Thyroid gland (tissue), 4 donors: ENCODE measurements around the gene ADAP1. TPM values are rescaled to one million over a fixed set of nuclear protein-coding genes. Genes with fewer than 3 reads are reported as not detected.
"Not testable (repeated sequence)": the region's sequence is repeated elsewhere in the genome, so short reads cannot be mapped to it uniquely, and the experiment has no call there.

Source experiments
- DNase-seq, 2 donors: peaks; one replicate each; pipeline ENCODE4 v3.0.0-alpha.2; 2019
- H3K27ac ChIP-seq, 3 donors: fragments of 200-600 bp; sonication (generic); 1 replicate in 2 of 3; 2 replicates in 1 of 3; pipeline ENCODE4 v1.5.1; 2016 to 2019; ENCODE audit warnings: mild to moderate bottlenecking in 1 of 3, moderate library complexity in 1 of 3
- H3K27me3 ChIP-seq: fragments of 200-600 bp; sonication (generic); one replicate; pipeline ENCODE4 v1.5.1; 2019
- H3K36me3 ChIP-seq, 2 donors: fragments of 200-600 bp; sonication (generic); one replicate each; pipeline ENCODE4 v1.5.1; 2016 to 2019
- H3K4me1 ChIP-seq, 2 donors: fragments of 200-600 bp; sonication (generic); one replicate each; pipeline ENCODE4 v1.5.1; 2017 to 2019
- H3K4me3 ChIP-seq, 3 donors: fragments of 200-600 bp; sonication (generic); replicated peaks in 1 of 3; 1 replicate in 2 of 3; 2 replicates in 1 of 3; pipeline ENCODE4 v1.5.1; 2016; ENCODE audit warnings: mild to moderate bottlenecking in 1 of 3
- H3K9me3 ChIP-seq: fragments of 200-600 bp; sonication (generic); one replicate; pipeline ENCODE4 v1.5.1; 2017
- POLR2A ChIP-seq, 2 donors: fragments of 450-650 bp; IDR thresholded peaks; one replicate each; pipeline ENCODE4 v1.6.1; 2017; ENCODE audit warnings: antibody characterized with exemption in 2 of 2, mild to moderate bottlenecking in 2 of 2, moderate library complexity in 1 of 2
- WGBS, 2 donors: methylation state at CpG; one replicate each; pipeline ENCODE4 v1.1.5; 2017; 5-methylcytosine and 5-hydroxymethylcytosine counted together
- intact Hi-C: fragments of 100-400 bp; cut with DNase I; formaldehyde crosslinking; loops from one replicate; pipeline ENCODE4 v1.15.1; 2023
- total RNA-seq, 4 donors: library from RNA; depleted of rRNA; stranded (reverse); fragments of >200 nt; gene quantifications; one replicate each; pipeline ENCODE4 v1.2.3, GENCODE V29; 2016
- TF ChIP-seq, protein P1 (sequence below), 6 experiments: fragments of 200-600 bp in 3 of 6; fragments of 450-650 bp in 3 of 6; sonication (generic) in 3 of 6; IDR thresholded peaks; one replicate each; pipeline ENCODE4 v1.5.1; 2016 to 2019; ENCODE audit warnings: antibody characterized with exemption in 6 of 6, mild to moderate bottlenecking in 2 of 6, inconsistent platforms in 1 of 6, moderate library complexity in 1 of 6

The ADAP1 gene
- total RNA-seq, 4 donors from 2014 or later = 11.7 to 29.9 (median 23.4) TPM

DNA sequence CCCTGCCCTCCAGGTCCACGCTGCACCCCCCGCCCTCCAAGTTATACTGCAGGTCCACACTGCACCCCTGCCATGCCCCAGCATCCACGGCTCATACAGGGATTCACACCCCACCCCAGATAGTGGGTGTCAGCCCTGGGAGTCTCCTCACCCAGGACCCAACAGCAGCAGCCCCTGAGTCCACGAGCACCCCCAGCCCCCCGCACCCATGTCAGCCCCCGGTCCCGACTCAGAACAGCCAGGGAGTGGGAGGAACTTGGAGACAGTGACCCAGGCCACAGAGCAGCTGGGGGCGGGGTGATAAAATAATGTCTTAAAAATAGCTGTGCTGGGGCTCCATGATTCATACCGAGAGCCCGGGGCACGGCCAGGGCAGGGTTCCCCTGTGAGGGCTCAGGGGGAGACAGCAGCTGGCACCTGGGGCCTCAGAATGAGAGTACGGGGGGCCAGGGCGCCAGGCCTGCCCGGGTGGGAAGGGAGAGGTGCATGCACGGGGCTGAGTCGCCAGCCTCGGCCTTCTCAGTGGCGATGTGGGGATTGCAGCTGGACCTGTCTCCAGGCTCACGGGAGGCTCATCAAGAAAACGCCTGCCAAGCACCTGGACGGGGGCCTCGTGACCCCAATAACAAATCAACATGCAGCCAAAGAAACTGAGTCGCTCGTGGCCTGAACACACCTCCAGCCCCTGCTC is 29.8 kb downstream of the ADAP1 start:
- intact Hi-C loops = no loop called here
- 74 to 76% methylated on average over 20 to 21 of the region's 24 CpGs for WGBS, 2 donors
- Histone ChIP-seq H3K9me3 (no peaks in the 10 kb centered on the region), H3K4me1 (peaks cover 0 to 3% of the 10 kb centered on the region in 2 donors), H3K27ac (no peak overlapping the region), H3K4me3 (no peak overlapping the region), H3K27me3 (no peaks in the 10 kb centered on the region), H3K36me3 (no peaks in the 10 kb centered on the region)
- TF ChIP-seq POLR2A (IDR thresholded peaks at IDR 0.05) = no peak
- TF ChIP-seq, protein P1, sequence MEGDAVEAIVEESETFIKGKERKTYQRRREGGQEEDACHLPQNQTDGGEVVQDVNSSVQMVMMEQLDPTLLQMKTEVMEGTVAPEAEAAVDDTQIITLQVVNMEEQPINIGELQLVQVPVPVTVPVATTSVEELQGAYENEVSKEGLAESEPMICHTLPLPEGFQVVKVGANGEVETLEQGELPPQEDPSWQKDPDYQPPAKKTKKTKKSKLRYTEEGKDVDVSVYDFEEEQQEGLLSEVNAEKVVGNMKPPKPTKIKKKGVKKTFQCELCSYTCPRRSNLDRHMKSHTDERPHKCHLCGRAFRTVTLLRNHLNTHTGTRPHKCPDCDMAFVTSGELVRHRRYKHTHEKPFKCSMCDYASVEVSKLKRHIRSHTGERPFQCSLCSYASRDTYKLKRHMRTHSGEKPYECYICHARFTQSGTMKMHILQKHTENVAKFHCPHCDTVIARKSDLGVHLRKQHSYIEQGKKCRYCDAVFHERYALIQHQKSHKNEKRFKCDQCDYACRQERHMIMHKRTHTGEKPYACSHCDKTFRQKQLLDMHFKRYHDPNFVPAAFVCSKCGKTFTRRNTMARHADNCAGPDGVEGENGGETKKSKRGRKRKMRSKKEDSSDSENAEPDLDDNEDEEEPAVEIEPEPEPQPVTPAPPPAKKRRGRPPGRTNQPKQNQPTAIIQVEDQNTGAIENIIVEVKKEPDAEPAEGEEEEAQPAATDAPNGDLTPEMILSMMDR (IDR thresholded peaks at IDR 0.05) = no peak
- no peak for DNase-seq

DNA sequence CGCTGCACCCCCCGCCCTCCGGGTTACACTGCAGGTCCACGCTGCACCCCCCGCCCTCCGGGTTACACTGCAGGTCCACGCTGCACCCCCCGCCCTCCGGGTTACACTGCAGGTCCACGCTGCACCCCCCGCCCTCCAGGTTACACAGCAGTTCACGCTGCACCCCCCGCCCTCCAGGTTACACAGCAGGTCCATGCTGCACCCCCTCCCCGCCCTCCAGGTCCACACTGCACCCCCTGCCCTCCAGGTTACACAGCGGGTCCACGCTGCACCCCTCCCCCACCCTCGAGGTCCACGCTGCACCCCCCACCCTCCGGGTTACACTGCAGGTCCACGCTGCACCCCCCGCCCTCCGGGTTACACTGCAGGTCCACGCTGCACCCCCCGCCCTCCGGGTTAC is 30.4 kb downstream of the ADAP1 start:
- intact Hi-C loops, H3K4me3 ChIP-seq: not testable (repeated sequence)

DNA sequence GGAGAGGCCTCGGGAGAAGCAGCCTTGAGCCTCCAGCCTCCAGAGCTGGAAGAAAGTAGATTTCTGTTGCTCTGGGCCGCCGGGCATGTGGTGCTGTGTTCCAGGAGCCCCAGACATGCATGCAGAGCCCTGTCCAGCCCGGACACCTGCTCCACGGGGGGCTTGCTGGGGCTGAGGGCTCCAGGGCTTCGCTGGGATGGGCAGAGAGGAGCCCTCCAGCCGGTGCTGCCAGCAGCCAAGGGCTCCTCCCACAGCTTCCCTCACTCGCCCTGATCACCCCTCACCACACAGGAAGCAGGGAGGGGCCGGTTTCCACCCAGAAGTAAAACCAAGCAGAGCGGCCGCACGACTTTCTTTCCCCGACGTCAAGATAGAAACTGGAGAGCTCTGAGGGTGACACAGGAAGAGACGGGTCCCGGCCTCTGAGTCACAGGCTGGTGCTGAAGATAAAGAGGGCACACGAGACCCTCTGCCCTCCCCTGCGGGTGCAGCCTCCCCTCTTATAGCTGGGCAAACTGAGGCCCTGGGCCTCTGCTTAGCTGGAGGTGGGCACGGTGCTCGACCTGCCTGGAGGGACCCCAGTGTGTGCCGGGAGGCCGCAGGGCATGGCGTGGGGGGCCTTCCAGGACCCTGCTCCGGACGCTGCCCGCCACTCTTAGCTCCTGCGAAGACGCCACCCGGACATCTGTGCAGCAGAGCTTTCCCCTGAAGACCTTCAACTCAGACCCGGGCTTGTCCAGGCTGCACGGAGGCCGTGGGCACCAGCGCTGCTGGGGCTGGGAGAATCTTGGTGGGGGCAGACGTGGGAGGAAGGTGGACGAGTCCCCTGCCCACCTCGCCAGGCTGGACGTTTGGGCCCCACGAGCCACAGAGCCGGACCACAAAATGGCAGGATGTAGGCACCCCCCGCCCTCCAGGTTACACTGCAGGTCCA is 31.1 kb downstream of the ADAP1 start:
- no peaks in the 10 kb centered on the region for H3K9me3 ChIP-seq
- no peak overlapping the region for H3K4me3 ChIP-seq
- peaks cover 0 to 3% of the 10 kb centered on the region in 2 donors for H3K4me1 ChIP-seq
- H3K27ac ChIP-seq = no peak overlapping the region
- 71 to 80% methylated on average over 33 to 35 of the region's 40 CpGs for WGBS, 2 donors
- H3K27me3 ChIP-seq = no peaks in the 10 kb centered on the region
- no peak for TF ChIP-seq POLR2A (IDR thresholded peaks at IDR 0.05)
- TF ChIP-seq, protein P1 (IDR thresholded peaks at IDR 0.05) = no peak
- no peaks in the 10 kb centered on the region for H3K36me3 ChIP-seq
- DNase-seq = peak; percentile 32 to 39
- intact Hi-C loops = no loop called here

More for the DNA sequence above, 30.4 kb downstream of the ADAP1 start:
- not testable (repeated sequence) for H3K36me3 ChIP-seq, DNase-seq, H3K27ac ChIP-seq, H3K27me3 ChIP-seq, H3K4me1 ChIP-seq, H3K9me3 ChIP-seq
- 86% methylated on average over 8 of the region's 25 CpGs; no CpG with 5 or more reads in 1 of the 2 donors for WGBS, 2 donors

GRCh38 chr7:922334-923107 is 32.0 kb downstream of the ADAP1 start:
- Histone ChIP-seq H3K36me3 (no peaks in the 10 kb centered on the region), H3K27me3 (no peaks in the 10 kb centered on the region), H3K4me1 (peaks cover 0 to 3% of the 10 kb centered on the region in 2 donors), H3K27ac (no peak overlapping the region), H3K4me3 (no peak overlapping the region), H3K9me3 (no peaks in the 10 kb centered on the region)
- WGBS, 2 donors = 80 to 83% methylated on average over 11 to 26 of the region's 29 CpGs
- intact Hi-C loops = no loop called here
- peak; percentile 1 for DNase-seq
- TF ChIP-seq, protein P1 (IDR thresholded peaks at IDR 0.05) = no peak
- no peak for TF ChIP-seq POLR2A (IDR thresholded peaks at IDR 0.05)

DNA sequence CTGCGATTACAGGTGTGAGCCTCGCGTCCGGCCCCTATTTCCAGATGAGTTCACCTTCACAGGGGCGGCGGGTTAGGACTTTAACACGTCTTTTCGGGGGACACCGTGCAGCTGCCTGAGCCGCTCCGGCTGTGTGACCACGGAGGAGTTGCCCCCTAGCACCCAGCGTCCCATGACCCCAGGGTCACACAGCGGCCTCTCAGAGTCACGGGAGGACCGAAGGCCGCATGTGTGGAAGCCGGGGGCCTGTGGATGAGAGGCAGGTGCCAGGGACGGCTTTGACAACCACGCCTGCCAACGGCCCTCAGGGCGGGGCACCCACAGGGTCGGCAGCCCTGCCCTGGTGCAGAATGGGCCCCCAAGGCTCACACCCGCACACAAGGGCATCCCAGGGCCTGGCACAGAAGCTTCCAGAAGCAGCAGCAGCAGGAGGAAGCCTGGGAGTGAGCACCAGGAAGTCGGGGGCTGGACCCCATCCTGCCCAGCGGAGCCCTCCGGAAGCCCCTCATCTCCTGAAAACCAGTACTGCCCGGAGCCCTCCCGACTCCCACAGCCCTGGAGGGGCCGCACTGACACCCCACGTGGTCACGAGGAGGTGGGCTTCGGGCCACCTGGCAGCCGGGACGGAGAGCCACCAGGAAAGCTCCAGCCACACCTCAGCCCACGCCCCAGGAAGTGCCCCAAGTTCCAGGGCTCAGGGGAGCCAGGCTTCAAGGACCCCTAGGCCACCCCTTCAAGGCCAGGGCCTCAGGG is 32.7 kb downstream of the ADAP1 start:
- Histone ChIP-seq H3K9me3 (no peaks in the 10 kb centered on the region), H3K27me3 (no peaks in the 10 kb centered on the region), H3K27ac (no peak overlapping the region), H3K4me1 (peaks cover 0 to 3% of the 10 kb centered on the region in 2 donors), H3K36me3 (no peaks in the 10 kb centered on the region), H3K4me3 (no peak overlapping the region)
- DNase-seq = peak; percentile 1
- whole genome bisulfite sequencing, 2 donors = 79 to 89% methylated on average over 16 to 24 of the region's 36 CpGs
- TF ChIP-seq POLR2A (IDR thresholded peaks at IDR 0.05) = no peak
- TF ChIP-seq, protein P1 (IDR thresholded peaks at IDR 0.05) = no peak
- intact Hi-C loops = no loop called here
